GM23248 (cell line): Measurements from ENCODE around the gene TCHP.

ENCODE experiments used
- EZH2 ChIP-seq: fragments of 200-600 bp; sonication (generic); IDR thresholded peaks from 2 replicates; pipeline ENCODE4 v1.6.1; 2018; ENCODE audit warnings: antibody characterized with exemption, mild to moderate bottlenecking; ENCODE audit not compliant: insufficient read depth, poor library complexity, severe bottlenecking
- EZH2phosphoT487 ChIP-seq: fragments of 200-600 bp; sonication (generic); IDR thresholded peaks from 2 replicates; pipeline ENCODE4 v1.6.1; 2018; ENCODE audit warnings: antibody characterized with exemption, moderate library complexity, mild to moderate bottlenecking, low read depth; ENCODE audit not compliant: insufficient read depth

GRCh38 chr12:109885616-109886015 lies 14.5 kb upstream of the TCHP start:
- TF ChIP-seq EZH2 (no peak), EZH2phosphoT487 (no peak)
